Stimulated activated CD4-positive, alpha-beta T cell treated with anti-CD3 and anti-CD28 coated beads, Interleukin-4, amount 100 ng/mL, for 4 hours (primary cell): Measurements from ENCODE around the gene ADCY10.
"Not testable (repeated sequence)": the region's sequence is repeated elsewhere in the genome, so short reads cannot be mapped to it uniquely, and the experiment has no call there.

Source experiments
- DNase-seq, 2 experiments: peaks; one replicate each; pipeline ENCODE4 v3.0.0-alpha.2; 2020

ADCY10 gene

GRCh38 chr1:167882376-167882775, 31.6 kb downstream of the ADCY10 start:
- no peak for DNase-seq

- DNase-seq, result no peak
These were observed 32.1 kb downstream of the ADCY10 start for GRCh38 chr1:167881786-167882185.

GRCh38 chr1:167881069-167881468, 32.9 kb downstream of the ADCY10 start:
- no peak for DNase-seq

GRCh38 chr1:167880580-167881021, 33.3 kb downstream of the ADCY10 start:
- DNase-seq, result no peak

- DNase-seq, result no peak
These were observed 34.4 kb downstream of the ADCY10 start for GRCh38 chr1:167879508-167879907.

- DNase-seq, result no peak
These were observed 35.4 kb downstream of the ADCY10 start for GRCh38 chr1:167878372-167879160.

GRCh38 chr1:167876597-167877175, 37.2 kb downstream of the ADCY10 start:
- DNase-seq, result no peak

GRCh38 chr1:167871331-167871730, 42.6 kb downstream of the ADCY10 start:
- no peak for DNase-seq

GRCh38 chr1:167869157-167870001, 44.6 kb downstream of the ADCY10 start:
- not testable (repeated sequence) for DNase-seq

GRCh38 chr1:167866739-167867414, 47.1 kb downstream of the ADCY10 start:
- DNase-seq, result not testable (repeated sequence)

GRCh38 chr1:167866326-167866725, 47.6 kb downstream of the ADCY10 start:
- not testable (repeated sequence) for DNase-seq

GRCh38 chr1:167865804-167866308, 48.1 kb downstream of the ADCY10 start:
- not testable (repeated sequence) for DNase-seq

GRCh38 chr1:167865193-167865592, 48.7 kb downstream of the ADCY10 start:
- DNase-seq, result not testable (repeated sequence)

GRCh38 chr1:167864392-167865032, 49.4 kb downstream of the ADCY10 start:
- no peak for DNase-seq

- DNase-seq, result no peak
These were observed 50.0 kb downstream of the ADCY10 start for GRCh38 chr1:167863921-167864279.

- not testable (repeated sequence) for DNase-seq
These were observed 50.6 kb downstream of the ADCY10 start for GRCh38 chr1:167863191-167863920.

- DNase-seq, result no peak
These were observed 51.4 kb downstream of the ADCY10 start for GRCh38 chr1:167862432-167863076.

GRCh38 chr1:167861664-167862381, 52.1 kb downstream of the ADCY10 start:
- DNase-seq, result no peak

- no peak for DNase-seq
These were observed 53.6 kb downstream of the ADCY10 start for GRCh38 chr1:167860231-167860923.
